ES-I3 (cell line): ENCODE measurements around the gene FKBP10.
"Not testable (repeated sequence)": the region's sequence is repeated elsewhere in the genome, so short reads cannot be mapped to it uniquely, and the experiment has no call there.

Experiments used
- H3K36me3 ChIP-seq: 2 replicates; pipeline ENCODE4 v1.6.1; 2013; ENCODE audit warnings: mild to moderate bottlenecking, low read length, control low read depth, moderate library complexity; ENCODE audit not compliant: insufficient read depth
- H3K4me1 ChIP-seq: 2 replicates; pipeline ENCODE4 v1.6.1; 2013; ENCODE audit warnings: mild to moderate bottlenecking, control low read depth, low read length; ENCODE audit not compliant: insufficient read depth
- H3K9ac ChIP-seq: 2 replicates; pipeline ENCODE4 v1.6.1; 2013; ENCODE audit warnings: low read depth, mild to moderate bottlenecking, low read length, moderate library complexity
- H3K9me3 ChIP-seq: 2 replicates; pipeline ENCODE4 v1.6.1; 2013; ENCODE audit warnings: mild to moderate bottlenecking, low read length, moderate library complexity; ENCODE audit not compliant: control insufficient read depth, insufficient read depth

FKBP10 gene

GRCh38 chr17:41775394-41776226 is 37.2 kb upstream of the FKBP10 start:
- peaks cover 35% of the 10 kb centered on the region for H3K4me1 ChIP-seq
- no peaks in the 10 kb centered on the region for H3K9me3 ChIP-seq
- peaks cover 3% of the 10 kb centered on the region; the same call in 1 of the 2 replicates for H3K36me3 ChIP-seq
- no peak overlapping the region for H3K9ac ChIP-seq

GRCh38 chr17:41776262-41776900 is 36.4 kb upstream of the FKBP10 start:
- not testable (repeated sequence) for H3K9me3 ChIP-seq, H3K36me3 ChIP-seq, H3K9ac ChIP-seq
- H3K4me1 ChIP-seq, result peaks cover 35% of the 10 kb centered on the region

- H3K9me3 ChIP-seq, result no peaks in the 10 kb centered on the region
- H3K36me3 ChIP-seq, result no peaks in the 10 kb centered on the region
- H3K4me1 ChIP-seq, result peaks cover 38% of the 10 kb centered on the region
- no peak overlapping the region for H3K9ac ChIP-seq
These were observed 35.6 kb upstream of the FKBP10 start for GRCh38 chr17:41777157-41777573.

GRCh38 chr17:41777574-41778188 is 35.1 kb upstream of the FKBP10 start:
- peaks cover 37% of the 10 kb centered on the region for H3K4me1 ChIP-seq
- H3K36me3 ChIP-seq, result no peaks in the 10 kb centered on the region
- no peaks in the 10 kb centered on the region for H3K9me3 ChIP-seq
- H3K9ac ChIP-seq, result no peak overlapping the region

- Histone ChIP-seq H3K4me1 (peaks cover 28% of the 10 kb centered on the region), H3K9ac (no peak overlapping the region), H3K36me3 (no peaks in the 10 kb centered on the region), H3K9me3 (no peaks in the 10 kb centered on the region)
These were observed 32.9 kb upstream of the FKBP10 start for GRCh38 chr17:41779954-41780353.

GRCh38 chr17:41781404-41782110 is 31.2 kb upstream of the FKBP10 start:
- Histone ChIP-seq H3K9ac (no peak overlapping the region), H3K4me1 (peaks cover 18% of the 10 kb centered on the region; the same call in 1 of the 2 replicates), H3K9me3 (no peaks in the 10 kb centered on the region), H3K36me3 (no peaks in the 10 kb centered on the region)

GRCh38 chr17:41782142-41782541 is 30.7 kb upstream of the FKBP10 start:
- Histone ChIP-seq H3K9ac (no peak overlapping the region), H3K9me3 (no peaks in the 10 kb centered on the region), H3K36me3 (no peaks in the 10 kb centered on the region), H3K4me1 (peaks cover 16% of the 10 kb centered on the region; the same call in 1 of the 2 replicates)

GRCh38 chr17:41784207-41784744 is 28.5 kb upstream of the FKBP10 start:
- peaks cover 6% of the 10 kb centered on the region; the same call in 1 of the 2 replicates for H3K4me1 ChIP-seq
- H3K9me3 ChIP-seq, result no peaks in the 10 kb centered on the region
- peak overlapping the region; percentile 75 for H3K9ac ChIP-seq
- H3K36me3 ChIP-seq, result no peaks in the 10 kb centered on the region

GRCh38 chr17:41785091-41785858 is 27.5 kb upstream of the FKBP10 start:
- peak overlapping the region; percentile 75 for H3K9ac ChIP-seq
- peaks cover 6% of the 10 kb centered on the region; the same call in 1 of the 2 replicates for H3K4me1 ChIP-seq
- no peaks in the 10 kb centered on the region for H3K9me3 ChIP-seq
- no peaks in the 10 kb centered on the region for H3K36me3 ChIP-seq

GRCh38 chr17:41785859-41786226 is 27.0 kb upstream of the FKBP10 start:
- H3K36me3 ChIP-seq, result no peaks in the 10 kb centered on the region
- H3K9ac ChIP-seq, result peak overlapping the region; percentile 75

GRCh38 chr17:41786227-41787020 is 26.4 kb upstream of the FKBP10 start, which contains the start of gene JUP:
Gene JUP, minus strand, starts transcription at chr17:41786711. Its CDS starts 14,857 bp downstream, at chr17:41771854.
- peaks cover 6% of the 10 kb centered on the region; the same call in 1 of the 2 replicates for H3K4me1 ChIP-seq
- no peaks in the 10 kb centered on the region for H3K9me3 ChIP-seq
- no peaks in the 10 kb centered on the region for H3K36me3 ChIP-seq
- peak within 1 kb of the TSS; percentile 75 for H3K9ac ChIP-seq

More at GRCh38 chr17:41785859-41786226, 27.0 kb upstream of the FKBP10 start:
- H3K9me3 ChIP-seq, result no peaks in the 10 kb centered on the region
- H3K4me1 ChIP-seq, result peaks cover 6% of the 10 kb centered on the region; the same call in 1 of the 2 replicates

GRCh38 chr17:41787021-41787418 is 25.8 kb upstream of the FKBP10 start:
- Histone ChIP-seq H3K4me1 (peaks cover 5% of the 10 kb centered on the region; the same call in 1 of the 2 replicates), H3K9me3 (no peaks in the 10 kb centered on the region), H3K9ac (no peak overlapping the region), H3K36me3 (no peaks in the 10 kb centered on the region)
